Ishikawa (cell line): Measurements from ENCODE around the gene ZPLD1.

Experiments
- CEBPB ChIP-seq: IDR thresholded peaks from 2 replicates; pipeline ENCODE4 v1.6.1; 2012
- CREB1 ChIP-seq: IDR thresholded peaks from 2 replicates; pipeline ENCODE4 v1.6.1; 2012; ENCODE audit warnings: low read depth
- EGR1 ChIP-seq: IDR thresholded peaks from 2 replicates; pipeline ENCODE4 v1.6.1; 2012
- EP300 ChIP-seq: IDR thresholded peaks from 2 replicates; pipeline ENCODE4 v1.6.1; 2012; ENCODE audit warnings: borderline replicate concordance
- FOXM1 ChIP-seq: IDR thresholded peaks from 2 replicates; pipeline ENCODE4 v1.6.1; 2012; ENCODE audit warnings: low read depth, borderline replicate concordance
- NFIC ChIP-seq: IDR thresholded peaks from 2 replicates; pipeline ENCODE4 v1.6.1; 2012
- RAD21 ChIP-seq: IDR thresholded peaks from 2 replicates; pipeline ENCODE4 v1.6.1; 2012; ENCODE audit warnings: low read depth
- REST ChIP-seq: IDR thresholded peaks from 2 replicates; pipeline ENCODE4 v1.6.1; 2012; ENCODE audit warnings: low read depth, mild to moderate bottlenecking
- TAF1 ChIP-seq: IDR thresholded peaks from 2 replicates; pipeline ENCODE4 v1.6.1; 2012; ENCODE audit warnings: low read depth, mild to moderate bottlenecking
- TCF12 ChIP-seq: IDR thresholded peaks from 2 replicates; pipeline ENCODE4 v1.6.1; 2012; ENCODE audit warnings: low read depth
- TEAD4 ChIP-seq: IDR thresholded peaks from 2 replicates; pipeline ENCODE4 v1.6.1; 2012
- YY1 ChIP-seq: IDR thresholded peaks from 2 replicates; pipeline ENCODE4 v1.6.1; 2012; ENCODE audit warnings: low read depth
- ZBTB7A ChIP-seq: IDR thresholded peaks from 2 replicates; pipeline ENCODE4 v1.6.1; 2012; ENCODE audit warnings: low read depth
- TF ChIP-seq, protein P1 (sequence below): IDR thresholded peaks from 2 replicates; pipeline ENCODE4 v1.6.1; 2012
- TF ChIP-seq, protein P2 (sequence below): IDR thresholded peaks from 2 replicates; pipeline ENCODE4 v1.6.1; 2012

The ZPLD1 gene

GRCh38 chr3:102457644-102458043 lies 22.8 kb downstream of the ZPLD1 start:
- TF ChIP-seq YY1: no peak
- no peak for TF ChIP-seq TCF12
- no peak for TF ChIP-seq RAD21
- no peak for TF ChIP-seq EP300
- no peak for TF ChIP-seq CEBPB
- no peak for TF ChIP-seq FOXM1
- no peak for TF ChIP-seq ZBTB7A
- TF ChIP-seq EGR1: no peak
- TF ChIP-seq REST: no peak
- TF ChIP-seq CREB1: no peak
- no peak for TF ChIP-seq TEAD4
- no peak for TF ChIP-seq TAF1
- TF ChIP-seq, protein P1, sequence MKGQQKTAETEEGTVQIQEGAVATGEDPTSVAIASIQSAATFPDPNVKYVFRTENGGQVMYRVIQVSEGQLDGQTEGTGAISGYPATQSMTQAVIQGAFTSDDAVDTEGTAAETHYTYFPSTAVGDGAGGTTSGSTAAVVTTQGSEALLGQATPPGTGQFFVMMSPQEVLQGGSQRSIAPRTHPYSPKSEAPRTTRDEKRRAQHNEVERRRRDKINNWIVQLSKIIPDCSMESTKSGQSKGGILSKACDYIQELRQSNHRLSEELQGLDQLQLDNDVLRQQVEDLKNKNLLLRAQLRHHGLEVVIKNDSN: no peak
- TF ChIP-seq NFIC: no peak
- TF ChIP-seq, protein P2, sequence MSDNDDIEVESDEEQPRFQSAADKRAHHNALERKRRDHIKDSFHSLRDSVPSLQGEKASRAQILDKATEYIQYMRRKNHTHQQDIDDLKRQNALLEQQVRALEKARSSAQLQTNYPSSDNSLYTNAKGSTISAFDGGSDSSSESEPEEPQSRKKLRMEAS: no peak

DNA sequence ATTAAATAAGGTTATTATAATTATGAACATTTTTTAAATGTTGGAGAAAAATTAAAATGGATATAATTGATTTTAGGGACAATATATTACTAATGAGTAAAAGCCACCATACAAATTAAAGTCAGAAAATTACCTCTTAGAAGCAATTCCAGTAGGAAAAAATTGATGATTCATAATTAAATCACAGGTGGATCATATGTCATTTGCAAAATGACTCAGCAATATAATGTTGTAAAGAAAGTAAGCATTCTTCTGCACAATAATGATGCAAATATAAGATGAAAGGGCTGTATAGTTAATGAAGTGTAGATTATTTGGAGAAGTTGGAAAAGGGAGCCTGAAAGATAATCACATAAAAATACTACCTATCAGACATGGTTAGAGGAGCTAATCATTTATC lies 25.8 kb downstream of the ZPLD1 start:
- TF ChIP-seq, protein P2: no peak
- no peak for TF ChIP-seq TEAD4
- TF ChIP-seq REST: no peak
- TF ChIP-seq CREB1: no peak
- TF ChIP-seq, protein P1: no peak
- TF ChIP-seq FOXM1: no peak
- no peak for TF ChIP-seq EP300
- no peak for TF ChIP-seq CEBPB
- TF ChIP-seq RAD21: no peak
- TF ChIP-seq TCF12: no peak
- no peak for TF ChIP-seq ZBTB7A
- TF ChIP-seq YY1: no peak
- no peak for TF ChIP-seq TAF1
- no peak for TF ChIP-seq NFIC
- no peak for TF ChIP-seq EGR1

DNA sequence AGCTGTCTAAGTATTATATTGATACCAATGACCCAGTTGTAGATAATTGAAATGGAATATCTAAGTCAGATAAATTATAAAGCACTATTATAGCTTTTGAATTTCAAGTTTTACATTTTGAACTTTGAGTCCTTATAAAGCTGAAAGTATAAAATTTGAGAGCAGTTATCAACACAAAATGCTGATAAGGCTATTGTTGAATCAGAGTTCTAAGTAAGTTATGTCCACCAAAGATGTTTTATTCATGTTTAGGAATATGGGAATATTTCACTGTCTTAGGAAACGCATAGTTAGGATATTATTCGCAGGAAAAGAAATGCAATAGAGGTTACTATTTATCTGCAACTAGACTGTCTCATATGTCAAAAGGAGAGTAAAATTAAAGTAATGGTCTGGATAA lies 29.4 kb downstream of the ZPLD1 start:
- TF ChIP-seq EP300: no peak

DNA sequence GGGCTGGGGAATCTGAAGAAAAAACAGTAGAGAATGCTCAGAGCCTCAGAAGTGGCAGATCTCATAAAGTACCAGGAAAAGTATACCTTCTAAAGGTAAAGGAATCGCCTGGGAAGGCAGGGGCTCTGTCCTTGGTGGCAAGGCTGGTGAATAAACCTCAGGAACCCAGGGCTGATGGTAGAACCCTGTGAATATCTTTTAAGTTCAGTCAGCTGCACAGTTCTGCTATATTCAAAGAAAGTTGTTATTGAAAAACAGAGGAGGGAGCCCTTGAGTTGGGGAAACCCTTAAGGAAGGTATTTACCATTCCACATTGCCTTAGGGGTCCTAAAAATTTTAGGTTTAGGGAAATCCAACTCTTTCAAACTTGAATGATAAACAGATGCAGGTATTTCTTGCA lies 31.2 kb downstream of the ZPLD1 start:
- TF ChIP-seq CREB1: no peak
- peak; percentile 64 for TF ChIP-seq REST
- TF ChIP-seq, protein P1: no peak
- no peak for TF ChIP-seq FOXM1
- no peak for TF ChIP-seq EP300
- TF ChIP-seq TAF1: no peak
- no peak for TF ChIP-seq YY1
- TF ChIP-seq TEAD4: no peak
- no peak for TF ChIP-seq EGR1
- TF ChIP-seq RAD21: peak; percentile 41
- TF ChIP-seq ZBTB7A: no peak
- TF ChIP-seq NFIC: no peak
- no peak for TF ChIP-seq TCF12
- no peak for TF ChIP-seq CEBPB
